OCI-LY1 (cell line): ENCODE results near the gene GULP1.

Experiments
- H2AFZ ChIP-seq: fragments of 200-600 bp; sonication (generic), shearing (Covaris generic); 2 replicates; pipeline ENCODE4 v1.6.0; 2014; ENCODE audit warnings: antibody characterized with exemption, mild to moderate bottlenecking, low read length
- H3F3A ChIP-seq: fragments of 200-600 bp; sonication (generic), shearing (Covaris generic); 2 replicates; pipeline ENCODE4 v1.6.0; 2014; ENCODE audit warnings: mild to moderate bottlenecking, antibody characterized with exemption, low read length, moderate library complexity; ENCODE audit not compliant: insufficient read depth
- H3K27ac ChIP-seq: fragments of 200-600 bp; sonication (generic); 2 replicates; pipeline ENCODE4 v1.5.1; 2014; ENCODE audit warnings: low read length, mixed run types, mild to moderate bottlenecking, low read depth; ENCODE audit not compliant: poor library complexity, severe bottlenecking
- H3K27me3 ChIP-seq: fragments of 200-600 bp; sonication (generic); 2 replicates; pipeline ENCODE4 v1.6.0; 2014; ENCODE audit warnings: antibody characterized with exemption, mild to moderate bottlenecking, low read length, moderate library complexity; ENCODE audit not compliant: insufficient read depth
- H3K36me3 ChIP-seq: fragments of 200-600 bp; sonication (generic); 2 replicates; pipeline ENCODE4 v1.6.1; 2014; ENCODE audit warnings: mild to moderate bottlenecking, antibody characterized with exemption, low read length, moderate library complexity, mixed read lengths; ENCODE audit not compliant: insufficient read depth
- H3K4me1 ChIP-seq: fragments of 200-600 bp; sonication (generic); 2 replicates; pipeline ENCODE4 v1.5.1; 2014; ENCODE audit warnings: mild to moderate bottlenecking, low read length, moderate library complexity; ENCODE audit not compliant: insufficient read depth, severe bottlenecking
- H3K4me2 ChIP-seq: fragments of 200-600 bp; sonication (generic), shearing (Covaris generic); 2 replicates; pipeline ENCODE4 v1.6.1; 2014; ENCODE audit warnings: low read length
- H3K4me3 ChIP-seq: fragments of 200-600 bp; sonication (generic); 2 replicates; pipeline ENCODE4 v1.5.1; 2014; ENCODE audit warnings: low read length, low read depth, mild to moderate bottlenecking, mixed read lengths; ENCODE audit not compliant: poor library complexity, severe bottlenecking
- H3K79me2 ChIP-seq: fragments of 200-600 bp; shearing (Covaris generic); 2 replicates; pipeline ENCODE4 v1.6.1; 2016; ENCODE audit warnings: mixed run types, low read length, mixed read lengths; ENCODE audit not compliant: insufficient read depth
- H3K9ac ChIP-seq: fragments of 200-600 bp; sonication (generic), shearing (Covaris generic); 2 replicates; pipeline ENCODE4 v1.6.1; 2014; ENCODE audit warnings: mild to moderate bottlenecking, low read length, mixed read lengths
- H3K9me2 ChIP-seq: fragments of 200-600 bp; sonication (generic), shearing (Covaris generic); 2 replicates; pipeline ENCODE4 v1.6.1; 2014; ENCODE audit warnings: low read depth, mild to moderate bottlenecking, low read length, mixed read lengths
- H3K9me3 ChIP-seq: fragments of 200-600 bp; shearing (Covaris generic); 2 replicates; pipeline ENCODE4 v1.6.1; 2014; ENCODE audit warnings: low read length, mixed read lengths
- H4K20me1 ChIP-seq: fragments of 200-600 bp; sonication (generic), shearing (Covaris generic); 2 replicates; pipeline ENCODE4 v1.6.0; 2016; ENCODE audit warnings: mild to moderate bottlenecking, low read length; ENCODE audit not compliant: insufficient read depth
- EZH2 ChIP-seq: fragments of 200-600 bp; sonication (generic), shearing (Covaris generic); IDR thresholded peaks from 2 replicates; pipeline ENCODE4 v1.8.0; 2017; ENCODE audit warnings: borderline replicate concordance, mixed run types, mild to moderate bottlenecking, antibody characterized with exemption, low read length, moderate library complexity, mixed read lengths
- TF ChIP-seq, protein P1 (sequence below): fragments of 200-600 bp; sonication (generic), shearing (Covaris generic); IDR thresholded peaks from 2 replicates; pipeline ENCODE4 v1.5.1; 2017; ENCODE audit warnings: mild to moderate bottlenecking, antibody characterized with exemption, low read length, moderate library complexity, mixed read lengths

GULP1 gene

DNA sequence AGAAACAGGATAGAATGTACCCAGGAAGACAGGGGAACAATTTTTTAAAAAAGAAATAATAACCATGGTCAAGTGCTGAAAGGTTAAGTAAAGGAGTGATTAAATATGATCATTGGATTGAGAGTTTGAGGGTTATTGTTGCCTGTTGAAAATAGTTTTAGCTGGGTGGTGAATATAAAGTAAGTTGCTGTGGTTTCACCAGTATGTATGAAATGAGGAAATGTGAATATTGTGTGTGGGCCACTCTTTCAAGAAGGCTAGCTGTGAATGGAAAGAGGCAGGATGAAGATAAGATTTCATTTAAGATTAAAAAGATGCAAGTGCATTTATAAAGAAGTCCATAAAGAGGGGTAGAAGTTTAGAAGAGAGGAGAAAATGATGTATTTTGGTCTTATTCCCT, 53.8 kb downstream of the GULP1 start:
- Histone ChIP-seq H3K9me2 (no peaks in the 10 kb centered on the region), H3K4me2 (no peak overlapping the region), H3K4me1 (no peaks in the 10 kb centered on the region), H3K79me2 (no peaks in the 10 kb centered on the region), H3K4me3 (no peak overlapping the region), H3K36me3 (no peaks in the 10 kb centered on the region), H3K9ac (no peak overlapping the region), H4K20me1 (no peaks in the 10 kb centered on the region), H2AFZ (no peak overlapping the region), H3K9me3 (no peaks in the 10 kb centered on the region), H3K27ac (no peak overlapping the region), H3F3A (no peaks in the 10 kb centered on the region), H3K27me3 (no peaks in the 10 kb centered on the region)
- TF ChIP-seq EZH2: no peak
- TF ChIP-seq, protein P1, sequence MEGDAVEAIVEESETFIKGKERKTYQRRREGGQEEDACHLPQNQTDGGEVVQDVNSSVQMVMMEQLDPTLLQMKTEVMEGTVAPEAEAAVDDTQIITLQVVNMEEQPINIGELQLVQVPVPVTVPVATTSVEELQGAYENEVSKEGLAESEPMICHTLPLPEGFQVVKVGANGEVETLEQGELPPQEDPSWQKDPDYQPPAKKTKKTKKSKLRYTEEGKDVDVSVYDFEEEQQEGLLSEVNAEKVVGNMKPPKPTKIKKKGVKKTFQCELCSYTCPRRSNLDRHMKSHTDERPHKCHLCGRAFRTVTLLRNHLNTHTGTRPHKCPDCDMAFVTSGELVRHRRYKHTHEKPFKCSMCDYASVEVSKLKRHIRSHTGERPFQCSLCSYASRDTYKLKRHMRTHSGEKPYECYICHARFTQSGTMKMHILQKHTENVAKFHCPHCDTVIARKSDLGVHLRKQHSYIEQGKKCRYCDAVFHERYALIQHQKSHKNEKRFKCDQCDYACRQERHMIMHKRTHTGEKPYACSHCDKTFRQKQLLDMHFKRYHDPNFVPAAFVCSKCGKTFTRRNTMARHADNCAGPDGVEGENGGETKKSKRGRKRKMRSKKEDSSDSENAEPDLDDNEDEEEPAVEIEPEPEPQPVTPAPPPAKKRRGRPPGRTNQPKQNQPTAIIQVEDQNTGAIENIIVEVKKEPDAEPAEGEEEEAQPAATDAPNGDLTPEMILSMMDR: no peak

GRCh38 chr2:188345831-188346458, 54.3 kb downstream of the GULP1 start:
- H3K4me2 ChIP-seq: no peak overlapping the region
- H2AFZ ChIP-seq: no peak overlapping the region
- TF ChIP-seq, protein P1: no peak
- no peak for TF ChIP-seq EZH2
- H3K9me2 ChIP-seq: no peaks in the 10 kb centered on the region
- H3K9ac ChIP-seq: no peak overlapping the region
- no peaks in the 10 kb centered on the region for H3K27me3 ChIP-seq
- H3K79me2 ChIP-seq: no peaks in the 10 kb centered on the region
- H3K9me3 ChIP-seq: no peaks in the 10 kb centered on the region
- H3K36me3 ChIP-seq: no peaks in the 10 kb centered on the region
- H3K4me3 ChIP-seq: no peak overlapping the region
- H3K4me1 ChIP-seq: no peaks in the 10 kb centered on the region
- H3K27ac ChIP-seq: no peak overlapping the region
- no peaks in the 10 kb centered on the region for H4K20me1 ChIP-seq
- H3F3A ChIP-seq: no peaks in the 10 kb centered on the region

GRCh38 chr2:188349019-188349418, 57.3 kb downstream of the GULP1 start:
- H3K9me3 ChIP-seq: no peaks in the 10 kb centered on the region
- no peaks in the 10 kb centered on the region for H3K4me1 ChIP-seq
- no peaks in the 10 kb centered on the region for H3K9me2 ChIP-seq
- H3K27me3 ChIP-seq: no peaks in the 10 kb centered on the region
- no peak overlapping the region for H3K4me3 ChIP-seq
- H2AFZ ChIP-seq: no peak overlapping the region
- no peaks in the 10 kb centered on the region for H3K79me2 ChIP-seq
- no peaks in the 10 kb centered on the region for H3K36me3 ChIP-seq
- H3K4me2 ChIP-seq: no peak overlapping the region
- no peaks in the 10 kb centered on the region for H4K20me1 ChIP-seq
- H3K9ac ChIP-seq: no peak overlapping the region
- TF ChIP-seq, protein P1: no peak
- TF ChIP-seq EZH2: no peak
- no peak overlapping the region for H3K27ac ChIP-seq
- no peaks in the 10 kb centered on the region for H3F3A ChIP-seq
